A549 (cell line): ENCODE data around the gene OPTN. TPM values are rescaled to one million over a fixed set of nuclear protein-coding genes. Genes with fewer than 3 reads are reported as not detected.

Experiments
- ATAC-seq, 2 experiments: fragments of 200-7000 bp in 1 of 2; fragments of >200 bp in 1 of 2; cut with Nextera tagmentation in 1 of 2; cut with Tn5 transposase in 1 of 2; 3 replicates each; pipeline versions ENCODE4 v1.8.0 to v1.9.1; 2018 to 2020; ENCODE audit warnings: mild to moderate bottlenecking in 1 of 2, moderate library complexity in 1 of 2
- CTCF ChIA-PET: fragments of 300-600 bp; sonication (Branson Sonifier 250); formaldehyde crosslinking; extraction: SDS; loops from one replicate; lab custom pipeline; 2021; ENCODE audit warnings: antibody characterized with exemption, inconsistent platforms; lab: Yijun Ruan, JAX
- POLR2A ChIA-PET: fragments of 350-600 bp; formaldehyde crosslinking; extraction: SDS; loops from one replicate; lab custom pipeline; 2021; ENCODE audit warnings: antibody characterized with exemption, inconsistent platforms; lab: Yijun Ruan, JAX
- DNase-seq, 2 experiments: peaks; one replicate each; pipeline versions ENCODE4 v3.0.0 to v3.0.0-alpha.2; 2011 to 2016; ENCODE audit warnings: low read depth in 1 of 2, low spot score in 1 of 2
- FAIRE-seq: peaks from 2 replicates; lab custom pipeline; 2011; peaks lifted over from hg19 to GRCh38; lab: Jason Lieb, UNC
- H3K27ac ChIP-seq, 2 experiments: fragments of >200 bp; sonication (Bioruptor Twin); formaldehyde crosslinking; 3 replicates each; pipeline ENCODE4 v1.5.1; 2016 to 2017
- H3K4me1 ChIP-seq: fragments of >200 bp; sonication (Bioruptor Twin); formaldehyde crosslinking; 3 replicates; pipeline ENCODE4 v1.6.1; 2016
- H3K4me2 ChIP-seq: fragments of >200 bp; sonication (Bioruptor Twin); formaldehyde crosslinking; 3 replicates; pipeline ENCODE4 v1.6.1; 2016
- H3K4me3 ChIP-seq: fragments of >200 bp; sonication (Bioruptor Twin); formaldehyde crosslinking; 3 replicates; pipeline ENCODE4 v1.5.1; 2016
- H3K9me3 ChIP-seq: fragments of >200 bp; sonication (Bioruptor Twin); formaldehyde crosslinking; 3 replicates; pipeline ENCODE4 v1.6.1; 2016
- BHLHE40 ChIP-seq: IDR thresholded peaks from 2 replicates; pipeline ENCODE4 v1.6.1; 2012; ENCODE audit warnings: low read depth, low read length, inconsistent platforms
- EP300 ChIP-seq, 2 experiments: fragments of >200 bp; sonication (Bioruptor Twin); formaldehyde crosslinking; IDR thresholded peaks; 2 replicates in 1 of 2; 3 replicates in 1 of 2; pipeline ENCODE4 v1.6.1; 2016 to 2017
- HDAC2 ChIP-seq: fragments of 200-600 bp; sonication (generic); IDR thresholded peaks from 2 replicates; pipeline ENCODE4 v1.6.1; 2016
- HEYL ChIP-seq: fragments of 250-450 bp; sonication (Bioruptor Pico); IDR thresholded peaks from 2 replicates; pipeline ENCODE4 v1.8.0; 2021; ENCODE audit warnings: mild to moderate bottlenecking, moderate library complexity
- HOXB5 ChIP-seq: fragments of 250-450 bp; sonication (Bioruptor Pico); IDR thresholded peaks from 2 replicates; pipeline ENCODE4 v1.5.0; 2020; ENCODE audit warnings: mild to moderate bottlenecking, moderate library complexity
- MAZ ChIP-seq: fragments of 150-350 bp; IDR thresholded peaks from 2 replicates; pipeline ENCODE4 v1.6.1; 2014; ENCODE audit warnings: antibody characterized with exemption, low read depth, low read length, borderline replicate concordance
- MYC ChIP-seq: IDR thresholded peaks from 2 replicates; pipeline ENCODE4 v1.6.1; 2012; ENCODE audit warnings: mild to moderate bottlenecking, inconsistent platforms, low read length, improper control_type of control experiment, borderline replicate concordance
- POLR2A ChIP-seq: IDR thresholded peaks from 2 replicates; pipeline ENCODE4 v1.6.1; 2012; ENCODE audit warnings: mild to moderate bottlenecking, low read length
- RAD21 ChIP-seq, 2 experiments: fragments of >200 bp in 1 of 2; sonication (Bioruptor Twin) in 1 of 2; formaldehyde crosslinking in 1 of 2; IDR thresholded peaks in 1 of 2; conservative IDR thresholded peaks in 1 of 2; 2 replicates in 1 of 2; 3 replicates in 1 of 2; pipeline ENCODE4 v1.6.1; 2012 to 2018; ENCODE audit warnings: inconsistent platforms in 1 of 2
- RARB ChIP-seq: fragments of 250-450 bp; sonication (Bioruptor Pico); IDR thresholded peaks from 2 replicates; pipeline ENCODE4 v1.8.0; 2021; ENCODE audit warnings: mild to moderate bottlenecking, moderate library complexity
- RFX5 ChIP-seq: fragments of 450-650 bp; IDR thresholded peaks from 2 replicates; pipeline ENCODE4 v1.7.1; 2014; ENCODE audit warnings: antibody characterized with exemption, mild to moderate bottlenecking, moderate library complexity
- SMC3 ChIP-seq: fragments of >200 bp; sonication (Bioruptor Twin); formaldehyde crosslinking; IDR thresholded peaks from 3 replicates; pipeline ENCODE4 v1.6.1; 2018; ENCODE audit warnings: inconsistent platforms
- TFCP2L1 ChIP-seq: fragments of 250-450 bp; sonication (Bioruptor Pico); IDR thresholded peaks from 2 replicates; pipeline ENCODE4 v1.5.0; 2021; ENCODE audit warnings: mild to moderate bottlenecking
- TP53 ChIP-seq: fragments of 250-450 bp; sonication (Bioruptor Pico); IDR thresholded peaks from 2 replicates; pipeline ENCODE4 v1.5.0; 2021; ENCODE audit warnings: mild to moderate bottlenecking, moderate library complexity
- ZFP36 ChIP-seq: fragments of 450-650 bp; IDR thresholded peaks from 2 replicates; pipeline ENCODE4 v1.6.1; 2014; ENCODE audit warnings: borderline replicate concordance; ENCODE audit not compliant: partially characterized antibody
- ZNF302 ChIP-seq: fragments of 250-450 bp; sonication (Bioruptor Pico); IDR thresholded peaks from 2 replicates; pipeline ENCODE4 v1.9.0; 2021; ENCODE audit warnings: inconsistent platforms, mild to moderate bottlenecking, moderate library complexity
- ZSCAN20 ChIP-seq: fragments of 250-450 bp; sonication (Bioruptor Pico); IDR thresholded peaks from 2 replicates; pipeline ENCODE4 v1.8.0; 2022; ENCODE audit warnings: mild to moderate bottlenecking, moderate library complexity
- WGBS: methylation state at CpG from one replicate; pipeline ENCODE4 v1.1.6; 2017; ENCODE audit errors: missing lambda C conversion rate; 5-methylcytosine and 5-hydroxymethylcytosine counted together
- polyA plus RNA-seq, 4 experiments: library from polyadenylated mRNA; depleted of rRNA in 3 of 4; stranded (reverse); fragments of >200 nt; fragmentation: RNase III in 1 of 4; extraction: RNeasy Plus Mini Kit Qiagen cat#74134 plus additional on column Dnase treatment in 1 of 4; gene quantifications; 2 replicates in 3 of 4; 3 replicates in 1 of 4; pipeline ENCODE4 v1.2.3, GENCODE V29; 2011 to 2017
- TF ChIP-seq, protein P1 (sequence below): fragments of >200 bp; sonication (Bioruptor Twin); formaldehyde crosslinking; IDR thresholded peaks from 3 replicates; pipeline ENCODE4 v1.5.1; 2016
- TF ChIP-seq, protein P2 (sequence below): fragments of >200 bp; sonication (Bioruptor Twin); formaldehyde crosslinking; IDR thresholded peaks from 3 replicates; pipeline ENCODE4 v1.6.1; 2016
- TF ChIP-seq, protein P3 (sequence below): IDR thresholded peaks from 2 replicates; pipeline ENCODE4 v1.6.1; 2012
- TF ChIP-seq, protein P4 (sequence below): IDR thresholded peaks from 2 replicates; pipeline ENCODE4 v1.6.1; 2012
- TF ChIP-seq, protein P5 (sequence below): fragments of 150-350 bp; IDR thresholded peaks from 2 replicates; pipeline ENCODE4 v1.6.1; 2014; ENCODE audit warnings: low read depth, mild to moderate bottlenecking, low read length
- TF ChIP-seq, protein P6 (sequence below): fragments of 250-450 bp; sonication (Bioruptor Pico); IDR thresholded peaks from 2 replicates; pipeline ENCODE4 v1.5.0; 2020; ENCODE audit warnings: low read depth, mild to moderate bottlenecking, moderate library complexity
- TF ChIP-seq, protein P7 (sequence below): IDR thresholded peaks from 2 replicates; pipeline ENCODE4 v1.6.1; 2012; ENCODE audit warnings: low read depth, borderline replicate concordance

The OPTN gene
- polyA plus RNA-seq, 2 of the 4 experiments (the other 2 are of a cell fraction), result 31.8 to 33.2 TPM

DNA sequence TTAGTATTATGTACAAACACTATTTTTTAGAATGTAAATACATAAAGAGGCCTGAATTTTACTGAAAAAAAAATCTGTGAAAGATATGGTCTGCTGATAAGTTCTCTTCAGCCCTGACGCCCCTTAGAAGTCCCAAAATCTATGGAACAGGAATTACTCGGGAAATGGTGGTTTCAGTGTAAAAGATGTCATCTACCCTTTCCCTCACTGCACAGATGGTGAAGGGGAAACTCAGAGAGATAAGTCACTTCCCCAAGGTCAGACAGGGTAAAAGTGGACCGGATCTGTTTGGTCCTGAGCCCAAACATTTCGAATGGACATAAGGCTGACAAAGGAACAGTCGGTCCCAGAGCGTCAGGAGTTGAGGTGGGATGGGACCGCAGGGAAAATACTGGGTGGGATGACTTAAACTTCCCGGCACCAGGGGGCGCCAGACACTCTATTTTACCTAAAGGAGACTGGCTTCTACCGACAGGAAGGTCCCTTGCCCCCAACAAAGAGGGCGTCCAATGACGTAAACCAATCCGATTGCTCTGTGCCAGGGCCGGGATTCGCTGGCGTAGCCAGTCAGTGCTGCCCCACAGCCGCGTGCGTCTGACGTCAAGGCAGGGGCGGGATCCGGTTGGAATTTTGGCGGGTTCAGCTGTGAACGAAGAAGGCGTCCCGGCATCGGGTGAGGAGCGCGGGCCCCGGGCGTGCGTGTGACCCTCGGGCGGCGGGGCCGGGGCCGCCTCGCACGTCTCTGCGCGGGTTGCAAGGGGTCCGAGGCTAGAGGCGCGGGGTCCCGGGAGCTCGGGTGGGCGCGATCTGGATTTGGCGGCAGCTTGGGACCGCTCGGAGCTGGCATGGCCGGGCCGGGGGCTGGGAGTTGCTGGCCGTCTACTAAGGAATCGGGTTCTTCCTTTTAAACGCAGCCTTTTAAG is 61.2 kb downstream of the OPTN start, which contains the start of gene MCM10 (continued):
- TF ChIP-seq, protein P1, sequence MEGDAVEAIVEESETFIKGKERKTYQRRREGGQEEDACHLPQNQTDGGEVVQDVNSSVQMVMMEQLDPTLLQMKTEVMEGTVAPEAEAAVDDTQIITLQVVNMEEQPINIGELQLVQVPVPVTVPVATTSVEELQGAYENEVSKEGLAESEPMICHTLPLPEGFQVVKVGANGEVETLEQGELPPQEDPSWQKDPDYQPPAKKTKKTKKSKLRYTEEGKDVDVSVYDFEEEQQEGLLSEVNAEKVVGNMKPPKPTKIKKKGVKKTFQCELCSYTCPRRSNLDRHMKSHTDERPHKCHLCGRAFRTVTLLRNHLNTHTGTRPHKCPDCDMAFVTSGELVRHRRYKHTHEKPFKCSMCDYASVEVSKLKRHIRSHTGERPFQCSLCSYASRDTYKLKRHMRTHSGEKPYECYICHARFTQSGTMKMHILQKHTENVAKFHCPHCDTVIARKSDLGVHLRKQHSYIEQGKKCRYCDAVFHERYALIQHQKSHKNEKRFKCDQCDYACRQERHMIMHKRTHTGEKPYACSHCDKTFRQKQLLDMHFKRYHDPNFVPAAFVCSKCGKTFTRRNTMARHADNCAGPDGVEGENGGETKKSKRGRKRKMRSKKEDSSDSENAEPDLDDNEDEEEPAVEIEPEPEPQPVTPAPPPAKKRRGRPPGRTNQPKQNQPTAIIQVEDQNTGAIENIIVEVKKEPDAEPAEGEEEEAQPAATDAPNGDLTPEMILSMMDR, result peak; percentile 89
- TF ChIP-seq SMC3 (peak; percentile 64), RAD21 (conservative IDR thresholded peaks at IDR 0.05 in 1 of 2, IDR thresholded peaks at IDR 0.05 in 1 of 2) (peak; percentile 69 to 71), RFX5 (peak; percentile 57; the same call in 1 of the 2 replicates), MYC (0 out of 2 replicates have a peak, but pooled peaks have one; percentile 57)

DNA sequence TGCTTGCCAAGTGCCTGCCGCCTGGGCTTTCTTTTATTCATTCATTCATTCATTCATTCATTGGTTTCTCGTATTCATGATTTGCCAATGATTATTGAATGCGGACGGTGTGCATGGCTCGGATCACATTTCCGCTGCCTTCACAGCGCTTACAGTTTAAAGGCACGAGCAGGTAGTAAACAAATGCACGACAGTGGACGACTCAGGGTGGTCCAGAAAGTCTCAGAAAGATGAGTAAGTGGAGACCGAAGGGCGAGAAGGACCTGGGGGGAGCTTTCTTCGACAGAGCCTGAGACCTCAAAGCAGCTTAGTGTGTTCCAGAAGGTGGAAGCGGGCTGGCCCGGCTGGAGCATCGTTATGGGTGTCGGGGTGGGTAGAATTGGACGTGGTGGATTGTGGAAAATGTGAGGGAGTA is 61.9 kb downstream of the OPTN start:
- Histone ChIP-seq H3K4me3 (peak overlapping the region; percentile 71), H3K4me2 (peak overlapping the region; percentile 95), H3K9me3 (no peaks in the 10 kb centered on the region), H3K4me1 (peaks cover 12% of the 10 kb centered on the region), H3K27ac (peak overlapping the region; percentile 42 to 82; a peak in 5 of 6 replicates)
- FAIRE-seq (no peak), ATAC-seq (peak; percentile 12 to 33; a peak in 3 of 6 replicates), DNase-seq (peak in 1 of 2 experiments; percentile 20)
- POLR2A ChIA-PET, result interaction anchor here (0.8 to 2.2 kb wide), 2 partner anchors 138 to 140 kb away, joined by 3 to 9 read pairs; partner anchors contain the start of gene PHYH
- TF ChIP-seq, protein P2, sequence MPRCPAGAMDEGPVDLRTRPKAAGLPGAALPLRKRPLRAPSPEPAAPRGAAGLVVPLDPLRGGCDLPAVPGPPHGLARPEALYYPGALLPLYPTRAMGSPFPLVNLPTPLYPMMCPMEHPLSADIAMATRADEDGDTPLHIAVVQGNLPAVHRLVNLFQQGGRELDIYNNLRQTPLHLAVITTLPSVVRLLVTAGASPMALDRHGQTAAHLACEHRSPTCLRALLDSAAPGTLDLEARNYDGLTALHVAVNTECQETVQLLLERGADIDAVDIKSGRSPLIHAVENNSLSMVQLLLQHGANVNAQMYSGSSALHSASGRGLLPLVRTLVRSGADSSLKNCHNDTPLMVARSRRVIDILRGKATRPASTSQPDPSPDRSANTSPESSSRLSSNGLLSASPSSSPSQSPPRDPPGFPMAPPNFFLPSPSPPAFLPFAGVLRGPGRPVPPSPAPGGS, result no peak
- TF ChIP-seq, protein P3, sequence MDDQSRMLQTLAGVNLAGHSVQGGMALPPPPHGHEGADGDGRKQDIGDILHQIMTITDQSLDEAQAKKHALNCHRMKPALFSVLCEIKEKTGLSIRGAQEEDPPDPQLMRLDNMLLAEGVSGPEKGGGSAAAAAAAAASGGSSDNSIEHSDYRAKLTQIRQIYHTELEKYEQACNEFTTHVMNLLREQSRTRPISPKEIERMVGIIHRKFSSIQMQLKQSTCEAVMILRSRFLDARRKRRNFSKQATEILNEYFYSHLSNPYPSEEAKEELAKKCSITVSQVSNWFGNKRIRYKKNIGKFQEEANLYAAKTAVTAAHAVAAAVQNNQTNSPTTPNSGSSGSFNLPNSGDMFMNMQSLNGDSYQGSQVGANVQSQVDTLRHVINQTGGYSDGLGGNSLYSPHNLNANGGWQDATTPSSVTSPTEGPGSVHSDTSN, result no peak
- TF ChIP-seq TP53 (no peak), HEYL (CRISPR knock-in tag) (no peak), POLR2A (no peak), BHLHE40 (no peak), TFCP2L1 (CRISPR knock-in tag) (no peak), ZNF302 (CRISPR knock-in tag) (no peak)
- TF ChIP-seq, protein P4, sequence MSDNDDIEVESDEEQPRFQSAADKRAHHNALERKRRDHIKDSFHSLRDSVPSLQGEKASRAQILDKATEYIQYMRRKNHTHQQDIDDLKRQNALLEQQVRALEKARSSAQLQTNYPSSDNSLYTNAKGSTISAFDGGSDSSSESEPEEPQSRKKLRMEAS, result no peak
- WGBS, result 7% methylated on average over 18 of the region's 18 CpGs
- CTCF ChIA-PET, result interaction anchor here (0.6 to 3.1 kb wide), 33 partner anchors 9 to 381 kb away, joined by 3 to 27 read pairs (median 4); no protein-coding TSS in a partner anchor

DNA sequence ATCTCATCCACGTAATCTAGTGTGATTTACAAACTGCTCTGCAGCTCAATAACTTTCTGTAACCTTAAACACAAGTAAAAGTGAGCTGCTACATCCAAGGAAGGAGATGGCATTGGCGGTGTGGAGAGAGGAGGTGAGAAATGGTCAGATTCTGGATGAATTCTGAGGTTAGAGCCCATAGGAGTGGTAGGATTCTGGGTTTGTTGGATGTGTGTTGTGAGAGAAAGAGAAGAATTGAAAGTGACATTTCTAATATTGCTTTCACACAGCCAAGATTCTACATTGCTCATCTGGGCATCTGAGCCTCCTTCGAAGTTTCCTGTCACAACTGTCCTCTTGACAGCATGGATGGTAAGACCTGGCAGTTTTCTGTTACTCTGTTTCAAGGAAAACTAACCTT is 63.9 kb downstream of the OPTN start:
- CTCF ChIA-PET, result interaction anchor here (1.0 kb wide), 1 partner anchor 9 kb away, joined by 4 read pairs; no protein-coding TSS in a partner anchor
- H3K4me2 ChIP-seq, result no peak overlapping the region
- H3K4me3 ChIP-seq, result no peak overlapping the region
- WGBS, result 89% methylated on average over 3 of the region's 3 CpGs
- no peaks in the 10 kb centered on the region for H3K9me3 ChIP-seq
- H3K4me1 ChIP-seq, result peaks cover 12% of the 10 kb centered on the region
- TF ChIP-seq, protein P5, sequence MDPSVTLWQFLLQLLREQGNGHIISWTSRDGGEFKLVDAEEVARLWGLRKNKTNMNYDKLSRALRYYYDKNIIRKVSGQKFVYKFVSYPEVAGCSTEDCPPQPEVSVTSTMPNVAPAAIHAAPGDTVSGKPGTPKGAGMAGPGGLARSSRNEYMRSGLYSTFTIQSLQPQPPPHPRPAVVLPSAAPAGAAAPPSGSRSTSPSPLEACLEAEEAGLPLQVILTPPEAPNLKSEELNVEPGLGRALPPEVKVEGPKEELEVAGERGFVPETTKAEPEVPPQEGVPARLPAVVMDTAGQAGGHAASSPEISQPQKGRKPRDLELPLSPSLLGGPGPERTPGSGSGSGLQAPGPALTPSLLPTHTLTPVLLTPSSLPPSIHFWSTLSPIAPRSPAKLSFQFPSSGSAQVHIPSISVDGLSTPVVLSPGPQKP, result no peak
- TF ChIP-seq RAD21 (conservative IDR thresholded peaks at IDR 0.05 in 1 of 2, IDR thresholded peaks at IDR 0.05 in 1 of 2) (no peak), HEYL (CRISPR knock-in tag) (no peak), HDAC2 (no peak), RFX5 (no peak), MAZ (no peak), ZFP36 (no peak), RARB (no peak), BHLHE40 (no peak), HOXB5 (CRISPR knock-in tag) (no peak), ZSCAN20 (CRISPR knock-in tag) (no peak), EP300 (IDR thresholded peaks at IDR 0.05) (no peak)
- TF ChIP-seq, protein P6, sequence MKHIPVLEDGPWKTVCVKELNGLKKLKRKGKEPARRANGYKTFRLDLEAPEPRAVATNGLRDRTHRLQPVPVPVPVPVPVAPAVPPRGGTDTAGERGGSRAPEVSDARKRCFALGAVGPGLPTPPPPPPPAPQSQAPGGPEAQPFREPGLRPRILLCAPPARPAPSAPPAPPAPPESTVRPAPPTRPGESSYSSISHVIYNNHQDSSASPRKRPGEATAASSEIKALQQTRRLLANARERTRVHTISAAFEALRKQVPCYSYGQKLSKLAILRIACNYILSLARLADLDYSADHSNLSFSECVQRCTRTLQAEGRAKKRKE (CRISPR knock-in tag), result no peak
- TF ChIP-seq, protein P7, sequence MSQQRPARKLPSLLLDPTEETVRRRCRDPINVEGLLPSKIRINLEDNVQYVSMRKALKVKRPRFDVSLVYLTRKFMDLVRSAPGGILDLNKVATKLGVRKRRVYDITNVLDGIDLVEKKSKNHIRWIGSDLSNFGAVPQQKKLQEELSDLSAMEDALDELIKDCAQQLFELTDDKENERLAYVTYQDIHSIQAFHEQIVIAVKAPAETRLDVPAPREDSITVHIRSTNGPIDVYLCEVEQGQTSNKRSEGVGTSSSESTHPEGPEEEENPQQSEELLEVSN, result no peak
- ATAC-seq (no peak), DNase-seq (no peak), FAIRE-seq (no peak)
- POLR2A ChIA-PET, result no interaction called here
- H3K27ac ChIP-seq, result no peak overlapping the region
